Measurements from ENCODE around the gene NRXN2.

GRCh38 chr11:64676261-64676615, 46.8 kb downstream of the NRXN2 start:
- TF ChIP-seq CTCF (IDR thresholded peaks at IDR 0.05; ENCODE audit: extremely low read depth in 1 of 2, insufficient read depth in 1 of 2, low read depth in 1 of 2, low read length in 2 of 2), result no peak
- no peak for TF ChIP-seq POLR2A (IDR thresholded peaks at IDR 0.05; ENCODE audit: low read depth, low read length)

Measured in endothelial cell of umbilical vein (primary cell).